GM18526 (cell line): Measurements from ENCODE around the gene ETHE1.

Experiments used
- POLR2A ChIP-seq: IDR thresholded peaks from 3 replicates; pipeline ENCODE4 v1.6.1; 2011; ENCODE audit not compliant: insufficient read length; ENCODE audit errors: extremely low read depth

The ETHE1 gene

GRCh38 chr19:43489979-43490599 is 36.9 kb downstream of the ETHE1 start:
- TF ChIP-seq POLR2A, result no peak

GRCh38 chr19:43489310-43489709 is 37.7 kb downstream of the ETHE1 start:
- no peak for TF ChIP-seq POLR2A

- TF ChIP-seq POLR2A, result no peak
These were observed 38.8 kb downstream of the ETHE1 start for GRCh38 chr19:43488179-43488578.

- TF ChIP-seq POLR2A, result no peak
These were observed 40.6 kb downstream of the ETHE1 start for GRCh38 chr19:43486412-43486811.

GRCh38 chr19:43485951-43486350 is 41.0 kb downstream of the ETHE1 start:
- TF ChIP-seq POLR2A, result no peak

GRCh38 chr19:43483281-43483680 is 43.7 kb downstream of the ETHE1 start:
- no peak for TF ChIP-seq POLR2A

GRCh38 chr19:43482193-43482592 is 44.8 kb downstream of the ETHE1 start:
- TF ChIP-seq POLR2A, result no peak

- no peak for TF ChIP-seq POLR2A
These were observed 45.3 kb downstream of the ETHE1 start for GRCh38 chr19:43481701-43482100.

- no peak for TF ChIP-seq POLR2A
These were observed 46.4 kb downstream of the ETHE1 start for GRCh38 chr19:43480574-43480973.

GRCh38 chr19:43479961-43480561 is 46.9 kb downstream of the ETHE1 start:
- no peak for TF ChIP-seq POLR2A

- TF ChIP-seq POLR2A, result no peak
These were observed 47.8 kb downstream of the ETHE1 start for GRCh38 chr19:43479226-43479625.

GRCh38 chr19:43478323-43478722 is 48.7 kb downstream of the ETHE1 start:
- no peak for TF ChIP-seq POLR2A

GRCh38 chr19:43476606-43477005 is 50.4 kb downstream of the ETHE1 start:
- TF ChIP-seq POLR2A, result no peak

GRCh38 chr19:43474986-43475705 is 51.9 kb downstream of the ETHE1 start:
- TF ChIP-seq POLR2A, result peak; percentile 37

GRCh38 chr19:43474487-43474886 is 52.5 kb downstream of the ETHE1 start:
- TF ChIP-seq POLR2A, result no peak

- no peak for TF ChIP-seq POLR2A
These were observed 55.9 kb downstream of the ETHE1 start for GRCh38 chr19:43471091-43471490.
